Measurements from ENCODE around the gene VWDE. TPM values are rescaled to one million over a fixed set of nuclear protein-coding genes. Genes with fewer than 3 reads are reported as not detected.
A peak's percentile ranks its signal among the peaks of the same experiment; 100 is the strongest.

Gene VWDE
- polyA plus RNA-seq, 2 of the 4 experiments (the other 2 are of a cell fraction) = 1.2 to 2.4 TPM

DNA sequence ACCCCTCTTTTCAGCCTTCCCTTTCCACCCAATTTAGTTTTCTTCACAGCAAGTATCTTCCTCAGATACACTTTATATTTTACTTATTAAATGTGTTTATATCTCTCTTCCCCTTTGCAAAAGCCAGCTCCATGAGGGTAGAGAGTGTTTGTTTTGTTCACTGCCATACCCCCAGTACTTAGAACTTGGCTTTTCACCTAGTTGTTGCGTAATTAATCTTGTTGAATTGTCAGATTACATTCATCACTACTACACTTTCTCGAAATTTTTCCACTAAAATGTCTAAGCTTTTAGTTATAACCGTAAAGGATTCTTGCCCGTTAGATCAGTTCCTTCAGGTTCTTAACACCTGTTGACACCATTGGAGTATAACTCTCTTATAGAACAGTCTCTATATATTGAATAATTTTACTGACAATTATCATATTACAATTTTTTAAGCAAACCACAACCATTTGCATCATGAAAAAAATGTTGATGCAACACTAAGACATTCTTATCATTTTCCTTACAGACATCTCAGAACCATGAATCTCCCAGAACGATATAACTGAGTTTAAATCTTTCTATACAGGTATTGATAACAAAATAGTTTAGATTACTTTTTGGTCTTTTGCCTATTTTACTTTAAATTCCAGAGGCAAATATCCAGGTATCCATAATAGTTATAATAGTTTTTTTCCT, 29.9 kb downstream of the VWDE start:
- ATAC-seq = no peak
- TF ChIP-seq CEBPB (IDR thresholded peaks at IDR 0.05) = peak in 1 of 2 experiments; percentile 50; a peak in 2 of 4 replicates
- no peak for TF ChIP-seq HOXB13 (CRISPR knock-in tag; IDR thresholded peaks at IDR 0.05; ENCODE audit: low read depth)

GRCh38 chr7:12370249-12370648, 33.4 kb downstream of the VWDE start:
- TF ChIP-seq EHF (CRISPR knock-in tag; IDR thresholded peaks at IDR 0.05) (no peak), BCL3 (IDR thresholded peaks at IDR 0.05) (no peak), EP300 (IDR thresholded peaks at IDR 0.05) (no peak), PHF8 (IDR thresholded peaks at IDR 0.05; ENCODE audit: borderline replicate concordance, low read depth) (no peak), HOXB5 (CRISPR knock-in tag; IDR thresholded peaks at IDR 0.05) (no peak), RNF2 (IDR thresholded peaks at IDR 0.05; ENCODE audit: borderline replicate concordance, low read depth) (no peak), HES2 (IDR thresholded peaks at IDR 0.05) (no peak)
- WGBS (ENCODE audit: missing lambda C conversion rate) = 83% methylated on average over 7 of the region's 7 CpGs
- no peaks in the 10 kb centered on the region for H3K4me1 ChIP-seq
- no peak overlapping the region for H3K4me3 ChIP-seq
- FAIRE-seq = no peak
- no peak for ATAC-seq
- H3K9me3 ChIP-seq = no peaks in the 10 kb centered on the region
- no peak overlapping the region for H3K4me2 ChIP-seq
- no peak for DNase-seq (ENCODE audit: low read depth in 1 of 2, low spot score in 1 of 2)
- no peak overlapping the region for H3K27ac ChIP-seq
- POLR2A ChIA-PET = no interaction called here
- CTCF ChIA-PET = no interaction called here

More for the DNA sequence above, 29.9 kb downstream of the VWDE start:
- H3K9me3 ChIP-seq = no peaks in the 10 kb centered on the region
- WGBS (ENCODE audit: missing lambda C conversion rate) = 60% methylated on average over 5 of the region's 5 CpGs
- H3K4me2 ChIP-seq = no peak overlapping the region
- FAIRE-seq = no peak
- no peak overlapping the region for H3K27ac ChIP-seq
- H3K4me1 ChIP-seq = no peaks in the 10 kb centered on the region
- H3K4me3 ChIP-seq = no peak overlapping the region
- DNase-seq (ENCODE audit: low read depth in 1 of 2, low spot score in 1 of 2) = no peak
- ChIA-PET POLR2A (no interaction called here), CTCF (interaction anchor here (1.3 kb wide), 1 partner anchor 117 kb away, joined by 4 read pairs; no protein-coding TSS in a partner anchor)

DNA sequence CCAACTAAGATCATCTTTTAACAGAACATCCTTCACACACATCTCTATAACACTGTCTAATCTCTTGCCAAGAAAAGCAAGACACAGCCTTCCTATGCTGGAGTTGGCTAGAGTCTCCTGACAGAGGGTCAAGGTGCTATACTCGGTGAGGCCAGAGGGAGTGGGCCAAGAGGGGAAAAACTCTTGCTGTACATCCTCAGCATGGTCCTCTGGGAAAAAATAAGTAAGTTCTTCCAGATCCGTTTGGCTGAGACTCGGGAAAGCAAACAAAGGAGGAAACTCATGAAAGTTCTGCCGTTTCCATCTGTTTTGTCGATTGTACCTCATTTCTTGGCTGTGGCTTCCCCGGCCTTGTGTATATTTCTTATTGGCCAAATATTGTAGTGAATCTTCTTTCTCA, 33.9 kb downstream of the VWDE start:
- no peak for DNase-seq (ENCODE audit: low read depth in 1 of 2, low spot score in 1 of 2)
- Histone ChIP-seq H3K9me3 (no peaks in the 10 kb centered on the region), H3K4me1 (no peaks in the 10 kb centered on the region), H3K4me3 (no peak overlapping the region), H3K4me2 (no peak overlapping the region), H3K27ac (no peak overlapping the region)
- no peak for TF ChIP-seq HDAC2 (IDR thresholded peaks at IDR 0.05)
- no peak for TF ChIP-seq EHF (CRISPR knock-in tag; IDR thresholded peaks at IDR 0.05)
- no peak for TF ChIP-seq HOXA7 (CRISPR knock-in tag; IDR thresholded peaks at IDR 0.05)
- TF ChIP-seq E2F6 (IDR thresholded peaks at IDR 0.05; ENCODE audit: borderline replicate concordance, low read depth) = no peak
- no peak for TF ChIP-seq PBX3 (IDR thresholded peaks at IDR 0.05)
- TF ChIP-seq ZSCAN20 (CRISPR knock-in tag; IDR thresholded peaks at IDR 0.05) = no peak
- no peak for TF ChIP-seq MAFK (IDR thresholded peaks at IDR 0.05; ENCODE audit: partially characterized antibody)
- TF ChIP-seq HEYL (CRISPR knock-in tag; IDR thresholded peaks at IDR 0.05) = no peak
- TF ChIP-seq FOSB (CRISPR knock-in tag; IDR thresholded peaks at IDR 0.05) = no peak
- TF ChIP-seq FOSL2 (IDR thresholded peaks at IDR 0.05) = no peak
- no peak for TF ChIP-seq FOSL2 (CRISPR knock-in tag; IDR thresholded peaks at IDR 0.05)
- TF ChIP-seq HOXB13 (CRISPR knock-in tag; IDR thresholded peaks at IDR 0.05; ENCODE audit: low read depth) = no peak
- no peak for TF ChIP-seq RCOR1 (IDR thresholded peaks at IDR 0.05; ENCODE audit: low read depth, low read length)
- TF ChIP-seq, protein P1, sequence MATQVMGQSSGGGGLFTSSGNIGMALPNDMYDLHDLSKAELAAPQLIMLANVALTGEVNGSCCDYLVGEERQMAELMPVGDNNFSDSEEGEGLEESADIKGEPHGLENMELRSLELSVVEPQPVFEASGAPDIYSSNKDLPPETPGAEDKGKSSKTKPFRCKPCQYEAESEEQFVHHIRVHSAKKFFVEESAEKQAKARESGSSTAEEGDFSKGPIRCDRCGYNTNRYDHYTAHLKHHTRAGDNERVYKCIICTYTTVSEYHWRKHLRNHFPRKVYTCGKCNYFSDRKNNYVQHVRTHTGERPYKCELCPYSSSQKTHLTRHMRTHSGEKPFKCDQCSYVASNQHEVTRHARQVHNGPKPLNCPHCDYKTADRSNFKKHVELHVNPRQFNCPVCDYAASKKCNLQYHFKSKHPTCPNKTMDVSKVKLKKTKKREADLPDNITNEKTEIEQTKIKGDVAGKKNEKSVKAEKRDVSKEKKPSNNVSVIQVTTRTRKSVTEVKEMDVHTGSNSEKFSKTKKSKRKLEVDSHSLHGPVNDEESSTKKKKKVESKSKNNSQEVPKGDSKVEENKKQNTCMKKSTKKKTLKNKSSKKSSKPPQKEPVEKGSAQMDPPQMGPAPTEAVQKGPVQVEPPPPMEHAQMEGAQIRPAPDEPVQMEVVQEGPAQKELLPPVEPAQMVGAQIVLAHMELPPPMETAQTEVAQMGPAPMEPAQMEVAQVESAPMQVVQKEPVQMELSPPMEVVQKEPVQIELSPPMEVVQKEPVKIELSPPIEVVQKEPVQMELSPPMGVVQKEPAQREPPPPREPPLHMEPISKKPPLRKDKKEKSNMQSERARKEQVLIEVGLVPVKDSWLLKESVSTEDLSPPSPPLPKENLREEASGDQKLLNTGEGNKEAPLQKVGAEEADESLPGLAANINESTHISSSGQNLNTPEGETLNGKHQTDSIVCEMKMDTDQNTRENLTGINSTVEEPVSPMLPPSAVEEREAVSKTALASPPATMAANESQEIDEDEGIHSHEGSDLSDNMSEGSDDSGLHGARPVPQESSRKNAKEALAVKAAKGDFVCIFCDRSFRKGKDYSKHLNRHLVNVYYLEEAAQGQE (IDR thresholded peaks at IDR 0.05) = no peak
- TF ChIP-seq MYC (IDR thresholded peaks at IDR 0.05; ENCODE audit: borderline replicate concordance, low read length) = no peak
- no peak for TF ChIP-seq GATA3 (IDR thresholded peaks at IDR 0.05; ENCODE audit: borderline replicate concordance)
- no peak for TF ChIP-seq ZC3H11A (IDR thresholded peaks at IDR 0.05)
- no peak for TF ChIP-seq SREBF2 (IDR thresholded peaks at IDR 0.05)
- TF ChIP-seq HOXB5 (CRISPR knock-in tag; IDR thresholded peaks at IDR 0.05) = no peak
- POLR2A ChIA-PET = no interaction called here
- FAIRE-seq = no peak
- 66% methylated on average over 6 of the region's 6 CpGs for whole genome bisulfite sequencing (ENCODE audit: missing lambda C conversion rate)
- CTCF ChIA-PET = no interaction called here
- no peak; a peak in 1 of 6 replicates for ATAC-seq
